Neuronal stem cell (in vitro differentiated cells): ENCODE measurements around the gene NEK10.

Source experiments
- DNase-seq: peaks from one replicate; pipeline ENCODE4 v3.0.0-alpha.2; 2013; ENCODE audit warnings: low spot score
- H2AFZ ChIP-seq: one replicate; pipeline ENCODE4 v1.6.1; 2013; ENCODE audit warnings: mild to moderate bottlenecking, low read length, inconsistent platforms
- H2AK5ac ChIP-seq: 2 replicates; pipeline ENCODE4 v1.6.1; 2013; ENCODE audit warnings: low read depth, mild to moderate bottlenecking, inconsistent platforms, low read length, moderate library complexity, mixed read lengths
- H2BK120ac ChIP-seq: 2 replicates; pipeline ENCODE4 v1.6.1; 2013; ENCODE audit warnings: low read depth, mild to moderate bottlenecking, inconsistent platforms, low read length, moderate library complexity, mixed read lengths
- H2BK12ac ChIP-seq: one replicate; pipeline ENCODE4 v1.6.1; 2013; ENCODE audit warnings: low read length, inconsistent platforms
- H2BK15ac ChIP-seq: 2 replicates; pipeline ENCODE4 v1.6.1; 2013; ENCODE audit warnings: mild to moderate bottlenecking, low read length, inconsistent platforms, mixed read lengths
- H2BK5ac ChIP-seq: one replicate; pipeline ENCODE4 v1.6.1; 2013; ENCODE audit warnings: inconsistent platforms, mild to moderate bottlenecking, low read length, moderate library complexity
- H3K14ac ChIP-seq: one replicate; pipeline ENCODE4 v1.6.1; 2013; ENCODE audit warnings: low read length, inconsistent platforms
- H3K18ac ChIP-seq: 2 replicates; pipeline ENCODE4 v1.6.1; 2013; ENCODE audit warnings: low read length, inconsistent platforms
- H3K23ac ChIP-seq: 2 replicates; pipeline ENCODE4 v1.6.1; 2013; ENCODE audit warnings: low read depth, mild to moderate bottlenecking, mixed read lengths, low read length, inconsistent platforms; ENCODE audit not compliant: poor library complexity
- H3K27ac ChIP-seq: replicated peaks from 3 replicates; pipeline ENCODE4 v1.5.1; 2013; ENCODE audit warnings: low read length, inconsistent platforms
- H3K27me3 ChIP-seq, 3 experiments: 2 replicates each; pipeline ENCODE4 v1.6.1; 2013; ENCODE audit warnings: low read length in 3 of 3, mild to moderate bottlenecking in 2 of 3, inconsistent platforms in 1 of 3, low read depth in 1 of 3, mixed read lengths in 1 of 3, moderate library complexity in 1 of 3; ENCODE audit not compliant: control insufficient read depth in 3 of 3, insufficient read depth in 3 of 3
- H3K36me3 ChIP-seq, 2 donors: replicated peaks in 1 of 2; 2 replicates each; pipeline ENCODE4 v1.6.1; 2013; ENCODE audit warnings: low read length in 2 of 2; ENCODE audit not compliant: control insufficient read depth in 2 of 2, insufficient read depth in 2 of 2
- H3K4ac ChIP-seq: 2 replicates; pipeline ENCODE4 v1.6.1; 2013; ENCODE audit warnings: inconsistent platforms, mild to moderate bottlenecking, low read length, moderate library complexity
- H3K4me1 ChIP-seq, 2 donors: 1 replicate in 1 of 2; 2 replicates in 1 of 2; pipeline ENCODE4 v1.6.1; 2013; ENCODE audit warnings: low read length in 2 of 2, low read depth in 1 of 2; ENCODE audit not compliant: control insufficient read depth in 2 of 2, insufficient read depth in 1 of 2
- H3K4me2 ChIP-seq: one replicate; pipeline ENCODE4 v1.6.1; 2013; ENCODE audit warnings: mild to moderate bottlenecking, low read length, inconsistent platforms; ENCODE audit not compliant: insufficient read depth, poor library complexity, severe bottlenecking
- H3K4me3 ChIP-seq, 2 donors: 2 replicates each; pipeline ENCODE4 v1.5.1; 2013; ENCODE audit warnings: low read length in 2 of 2, mild to moderate bottlenecking in 2 of 2, inconsistent platforms in 1 of 2, moderate library complexity in 1 of 2
- H3K79me1 ChIP-seq: one replicate; pipeline ENCODE4 v1.6.1; 2013; ENCODE audit warnings: low read depth, mild to moderate bottlenecking, inconsistent platforms, low read length, moderate library complexity
- H3K9ac ChIP-seq: one replicate; pipeline ENCODE4 v1.6.1; 2013; ENCODE audit warnings: mild to moderate bottlenecking, low read depth, low read length, inconsistent platforms; ENCODE audit not compliant: poor library complexity
- H3K9me3 ChIP-seq, 2 donors: replicated peaks in 1 of 2; 2 replicates each; pipeline versions ENCODE3 to v1.6.1; 2013; ENCODE audit warnings: low read length in 2 of 2, mild to moderate bottlenecking in 2 of 2, inconsistent platforms in 1 of 2, low read depth in 1 of 2, mixed read lengths in 1 of 2, moderate library complexity in 1 of 2; ENCODE audit not compliant: control insufficient read depth in 2 of 2, insufficient read depth in 1 of 2
- H4K8ac ChIP-seq: one replicate; pipeline ENCODE4 v1.6.1; 2013; ENCODE audit warnings: low read depth, mild to moderate bottlenecking, inconsistent platforms, low read length, moderate library complexity
- H4K91ac ChIP-seq: one replicate; pipeline ENCODE4 v1.6.1; 2013; ENCODE audit warnings: low read length, low read depth, mild to moderate bottlenecking, inconsistent platforms; ENCODE audit not compliant: poor library complexity
- WGBS, 2 donors: extraction: QIAGEN DNeasy Blood & Tissue Kit; methylation state at CpG; one replicate each; pipeline ENCODE4 v1.1.7; 2013; ENCODE audit warnings: missing lambda C conversion rate in 2 of 2, mixed read lengths in 1 of 2; ENCODE audit not compliant: insufficient read length in 2 of 2, insufficient replicate concordance in 1 of 2; ENCODE audit errors: extremely low coverage in 2 of 2; 5-methylcytosine and 5-hydroxymethylcytosine counted together

The NEK10 gene

DNA sequence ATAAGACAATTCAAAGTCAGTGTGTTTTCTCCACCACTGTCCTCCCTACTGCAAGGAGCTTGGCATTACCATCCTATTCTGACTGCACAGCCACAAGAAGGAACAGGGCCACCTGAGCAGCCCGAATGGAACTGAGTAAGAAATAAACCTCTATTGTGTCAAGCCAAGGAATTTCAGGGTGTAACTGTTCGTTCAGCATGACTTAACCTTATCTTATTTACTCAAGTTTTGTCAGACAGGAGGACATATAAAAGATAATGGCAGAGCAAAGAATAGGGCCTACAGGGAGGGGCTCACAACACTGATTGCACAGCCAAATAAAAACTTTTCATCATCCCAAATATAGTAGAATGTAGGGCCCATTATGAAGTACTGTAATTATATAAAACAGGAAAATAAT, 236.1 kb downstream of the NEK10 start:
- DNase-seq = no peak
- Histone ChIP-seq H2BK5ac (no peak overlapping the region), H3K4me2 (no peak overlapping the region), H3K36me3 (no peaks in the 10 kb centered on the region), H3K27me3 (no peaks in the 10 kb centered on the region), H2BK15ac (no peak overlapping the region), H3K9ac (no peak overlapping the region), H4K8ac (no peak overlapping the region), H3K79me1 (no peaks in the 10 kb centered on the region), H2AFZ (no peak overlapping the region), H3K14ac (no peak overlapping the region), H3K18ac (no peak overlapping the region), H3K23ac (no peak overlapping the region), H3K4ac (no peak overlapping the region), H3K4me1 (no peaks in the 10 kb centered on the region), H3K4me3 (no peak overlapping the region), H2AK5ac (no peak overlapping the region), H3K27ac (no peak overlapping the region), H2BK12ac (no peak overlapping the region), H4K91ac (no peak overlapping the region), H3K9me3 (no peaks in the 10 kb centered on the region), H2BK120ac (no peak overlapping the region)
- no CpG with 5 or more reads among the region's 2 CpGs for WGBS, 2 donors

DNA sequence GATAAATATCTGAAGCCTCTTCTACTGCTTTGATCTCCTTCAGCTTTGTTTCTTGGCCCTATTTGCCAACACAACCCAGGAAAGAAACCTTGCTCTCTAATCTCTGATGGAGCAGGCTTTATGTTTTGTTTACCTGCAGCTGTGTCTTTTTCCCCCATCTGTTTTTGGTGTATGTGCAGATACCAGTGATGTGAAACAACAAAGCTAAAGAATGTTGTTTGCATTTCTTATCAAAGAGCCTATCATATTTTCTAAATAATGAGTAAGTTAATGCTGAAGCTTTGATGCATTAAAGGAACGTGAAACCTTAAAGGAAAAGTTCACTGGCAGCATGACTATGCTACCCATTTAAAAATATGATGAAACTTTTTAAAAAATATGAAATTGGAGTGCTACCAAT, 238.4 kb downstream of the NEK10 start:
- Histone ChIP-seq H2BK5ac (no peak overlapping the region), H2AFZ (no peak overlapping the region), H3K23ac (no peak overlapping the region), H3K9me3 (no peaks in the 10 kb centered on the region), H3K4me1 (no peaks in the 10 kb centered on the region), H3K4me3 (no peak overlapping the region), H3K36me3 (no peaks in the 10 kb centered on the region), H3K4ac (no peak overlapping the region), H4K91ac (no peak overlapping the region), H2BK120ac (no peak overlapping the region), H4K8ac (no peak overlapping the region), H3K27ac (no peak overlapping the region), H2BK12ac (no peak overlapping the region), H3K9ac (no peak overlapping the region), H3K4me2 (no peak overlapping the region), H2AK5ac (no peak overlapping the region), H3K79me1 (no peaks in the 10 kb centered on the region), H3K27me3 (no peaks in the 10 kb centered on the region), H3K14ac (no peak overlapping the region), H2BK15ac (no peak overlapping the region), H3K18ac (no peak overlapping the region)
- no peak for DNase-seq
- WGBS, 2 donors = no CpG with 5 or more reads among the region's 1 CpG

DNA sequence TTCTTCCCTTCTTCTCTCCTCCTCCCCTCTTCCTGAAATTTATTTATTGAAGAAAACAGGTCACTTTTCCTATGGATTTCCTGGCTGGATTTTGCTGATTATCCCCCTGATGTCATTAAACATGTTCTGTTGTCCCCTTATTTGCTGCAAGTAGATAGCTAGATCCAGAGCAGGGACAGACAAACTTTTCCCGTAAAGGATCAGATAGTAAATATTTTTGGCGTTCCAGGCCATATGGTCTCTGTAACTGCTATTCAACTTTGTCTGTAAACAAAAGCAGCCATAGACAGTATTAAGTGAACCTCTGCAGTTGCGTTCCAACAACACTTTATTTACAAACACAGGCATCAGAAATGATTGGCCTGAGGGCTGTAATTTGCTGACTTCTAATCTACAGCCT, 241.3 kb downstream of the NEK10 start:
- H3K23ac ChIP-seq = no peak overlapping the region
- no peak overlapping the region for H2AK5ac ChIP-seq
- H2BK5ac ChIP-seq = no peak overlapping the region
- H4K91ac ChIP-seq = no peak overlapping the region
- H4K8ac ChIP-seq = no peak overlapping the region
- H3K27me3 ChIP-seq = no peaks in the 10 kb centered on the region
- no peak overlapping the region for H3K9ac ChIP-seq
- DNase-seq = no peak
- H3K27ac ChIP-seq = no peak overlapping the region
- H3K4me1 ChIP-seq = peaks cover 3 to 4% of the 10 kb centered on the region in 2 donors
- no peak overlapping the region for H3K4ac ChIP-seq
- H3K4me2 ChIP-seq = no peak overlapping the region
- H2BK120ac ChIP-seq = no peak overlapping the region
- H2BK15ac ChIP-seq = no peak overlapping the region
- WGBS, 2 donors = no CpG with 5 or more reads among the region's 3 CpGs
- no peak overlapping the region for H2AFZ ChIP-seq
- no peaks in the 10 kb centered on the region for H3K36me3 ChIP-seq
- H3K79me1 ChIP-seq = no peaks in the 10 kb centered on the region
- no peak overlapping the region for H3K18ac ChIP-seq
- no peak overlapping the region for H3K14ac ChIP-seq
- H3K4me3 ChIP-seq = no peak overlapping the region
- no peak overlapping the region for H2BK12ac ChIP-seq
- no peaks in the 10 kb centered on the region for H3K9me3 ChIP-seq

DNA sequence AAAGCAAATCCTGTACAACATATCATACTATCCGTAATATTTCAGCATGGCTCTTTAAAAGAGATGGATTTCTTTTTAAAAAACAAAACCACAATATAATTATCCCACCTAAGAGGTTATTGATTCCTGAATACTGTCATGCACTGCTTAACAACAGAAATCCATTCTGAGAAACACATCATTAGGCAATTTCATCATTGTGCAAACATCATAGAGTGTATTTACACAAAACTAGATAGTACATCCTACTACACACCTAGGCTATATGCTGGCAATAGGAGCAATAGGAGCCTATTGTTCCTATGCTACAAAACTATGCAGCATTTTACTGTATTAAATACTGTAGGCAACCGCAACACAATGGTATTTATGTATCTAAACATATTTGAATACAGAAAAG, 242.0 kb downstream of the NEK10 start:
- H3K4me1 ChIP-seq = peaks cover 3 to 4% of the 10 kb centered on the region in 2 donors
- H2BK12ac ChIP-seq = no peak overlapping the region
- no peak overlapping the region for H3K14ac ChIP-seq
- no peak overlapping the region for H3K4ac ChIP-seq
- no peak for DNase-seq
- no peak overlapping the region for H4K8ac ChIP-seq
- H3K18ac ChIP-seq = no peak overlapping the region
- H3K27ac ChIP-seq = no peak overlapping the region
- H3K79me1 ChIP-seq = no peaks in the 10 kb centered on the region
- H2BK15ac ChIP-seq = no peak overlapping the region
- no peak overlapping the region for H3K4me2 ChIP-seq
- H3K27me3 ChIP-seq = no peaks in the 10 kb centered on the region
- no peak overlapping the region for H2BK120ac ChIP-seq
- H3K4me3 ChIP-seq = no peak overlapping the region
- H3K36me3 ChIP-seq = no peaks in the 10 kb centered on the region
- no peak overlapping the region for H3K9ac ChIP-seq
- no peak overlapping the region for H2BK5ac ChIP-seq
- H4K91ac ChIP-seq = no peak overlapping the region
- no CpG with 5 or more reads among the region's 2 CpGs for WGBS, 2 donors
- no peak overlapping the region for H2AFZ ChIP-seq
- no peaks in the 10 kb centered on the region for H3K9me3 ChIP-seq
- no peak overlapping the region for H3K23ac ChIP-seq
- no peak overlapping the region for H2AK5ac ChIP-seq
